ENCODE data around the gene DLGAP1. TPM values are rescaled to one million over a fixed set of nuclear protein-coding genes. Genes with fewer than 3 reads are reported as not detected.

The DLGAP1 gene
- total and polyA plus RNA-seq, 2 donors (not counting 1 experiment from before 2014, with no cell fraction given), result 0.07 to 0.61 TPM

GRCh38 chr18:4204438-4204720, 250.7 kb downstream of the DLGAP1 start:
- H3K4me3 ChIP-seq (ENCODE audit: control extremely low read depth in 1 of 5, extremely low read depth in 1 of 5, insufficient read depth in 1 of 5, low read depth in 2 of 5, low read length in 4 of 5), result no peak overlapping the region
- TF ChIP-seq EZH2 (IDR thresholded peaks at IDR 0.05; ENCODE audit: borderline replicate concordance, insufficient read depth, low read depth, low read length, poor library complexity, severe bottlenecking) (no peak), CTCF (IDR thresholded peaks at IDR 0.05) (no peak)
- Mint-ChIP-seq H3K4me1 (no peaks in the 10 kb centered on the region), H3K27me3 (no peaks in the 10 kb centered on the region), H3K4me3 (no peak overlapping the region), H3K27ac (no peak overlapping the region), H3K9me3 (ENCODE audit: insufficient read depth) (no peaks in the 10 kb centered on the region)
- no peaks in the 10 kb centered on the region for H3K79me2 ChIP-seq (ENCODE audit: control insufficient read depth, insufficient read depth, low read length)
- H2AFZ ChIP-seq (ENCODE audit: insufficient read depth, low read depth, low read length, poor library complexity, severe bottlenecking), result no peak overlapping the region
- H3K36me3 ChIP-seq (replicated peaks in 1 of 2; ENCODE audit: control extremely low read depth in 1 of 2, control insufficient read depth in 1 of 2, extremely low read depth in 1 of 2, insufficient read depth in 2 of 2, low read length in 1 of 2), result no peaks in the 10 kb centered on the region
- H3K27ac ChIP-seq (ENCODE audit: low read length in 2 of 2), result no peak overlapping the region
- no peaks in the 10 kb centered on the region for H4K20me1 ChIP-seq (ENCODE audit: control insufficient read depth, insufficient read depth, low read length, poor library complexity, severe bottlenecking)
- no peak overlapping the region for H3K9ac ChIP-seq (ENCODE audit: low read length)
- intact Hi-C loops (cut with micrococcal nuclease), result no loop called here
- no peaks in the 10 kb centered on the region for H3K4me1 ChIP-seq (ENCODE audit: control insufficient read depth in 2 of 2, insufficient read depth in 2 of 2, low read length in 2 of 2)
- WGBS (ENCODE audit: insufficient coverage), result no CpG with 5 or more reads among the region's 1 CpG
- H3K4me2 ChIP-seq (replicated peaks; ENCODE audit: low read depth, low read length, poor library complexity, severe bottlenecking), result no peak overlapping the region
- no peaks in the 10 kb centered on the region for H3K27me3 ChIP-seq (replicated peaks in 1 of 4; ENCODE audit: control extremely low read depth in 1 of 4, control insufficient read depth in 3 of 4, insufficient read depth in 4 of 4, low read length in 3 of 4)
- no peaks in the 10 kb centered on the region for H3K9me3 ChIP-seq (ENCODE audit: control extremely low read depth in 1 of 3, control insufficient read depth in 2 of 3, insufficient read depth in 1 of 3, low read length in 2 of 3)
- DNase-seq (no peak), ATAC-seq (ENCODE audit: low read depth) (no peak)
- CTCF ChIA-PET, result no interaction called here
- POLR2A ChIA-PET, result no interaction called here

DNA sequence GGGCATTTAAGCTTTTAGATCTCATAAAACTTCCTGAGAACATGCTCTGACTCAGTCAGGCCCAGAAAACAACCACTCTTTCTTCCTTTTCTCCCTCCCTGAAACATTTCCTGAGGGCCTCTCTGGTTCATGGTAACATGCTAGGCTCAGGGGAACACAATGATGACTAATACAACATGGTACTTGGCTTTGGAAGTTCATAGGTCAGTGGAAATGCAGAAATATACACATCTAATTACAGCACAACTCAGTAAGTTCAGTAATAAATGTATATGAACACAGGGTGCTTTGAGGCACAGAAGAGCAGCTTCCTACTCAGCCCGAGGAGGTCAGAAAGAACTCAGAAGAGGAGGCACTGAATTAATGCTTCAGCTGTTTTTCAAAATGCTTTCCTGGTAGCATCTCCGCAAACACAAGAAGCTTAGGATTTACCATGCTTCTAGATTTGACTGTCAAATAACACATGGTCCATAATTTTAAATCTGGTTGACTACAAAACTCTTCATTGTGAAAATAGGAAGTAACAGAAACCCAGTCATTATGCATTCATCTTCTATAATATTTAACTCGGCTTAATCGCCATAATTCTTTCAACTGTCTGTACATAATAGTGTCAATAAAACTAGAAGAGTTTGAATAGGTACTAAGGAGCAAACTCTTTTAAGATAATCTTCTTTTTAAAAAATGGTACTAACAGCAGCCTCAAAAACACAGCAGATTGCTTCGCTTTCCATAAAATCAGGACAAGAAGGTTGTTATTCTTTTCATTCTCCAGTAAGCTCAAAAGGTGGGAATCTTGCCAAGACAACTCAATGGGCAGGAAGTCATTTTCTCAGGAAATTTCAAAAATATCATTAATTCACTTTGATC, 251.3 kb downstream of the DLGAP1 start:
- Mint-ChIP-seq H3K9me3 (ENCODE audit: insufficient read depth) (no peaks in the 10 kb centered on the region), H3K4me1 (no peaks in the 10 kb centered on the region)
- POLR2A ChIA-PET, result no interaction called here

More for the DNA sequence above, 251.3 kb downstream of the DLGAP1 start:
- Histone ChIP-seq H3K36me3 (replicated peaks in 1 of 2; ENCODE audit: control extremely low read depth in 1 of 2, control insufficient read depth in 1 of 2, extremely low read depth in 1 of 2, insufficient read depth in 2 of 2, low read length in 1 of 2) (no peaks in the 10 kb centered on the region), H3K4me3 (ENCODE audit: control extremely low read depth in 1 of 5, extremely low read depth in 1 of 5, insufficient read depth in 1 of 5, low read depth in 2 of 5, low read length in 4 of 5) (no peak overlapping the region), H3K27ac (ENCODE audit: low read length in 2 of 2) (no peak overlapping the region), H3K9me3 (ENCODE audit: control extremely low read depth in 1 of 3, control insufficient read depth in 2 of 3, insufficient read depth in 1 of 3, low read length in 2 of 3) (no peaks in the 10 kb centered on the region), H3K4me2 (replicated peaks; ENCODE audit: low read depth, low read length, poor library complexity, severe bottlenecking) (no peak overlapping the region), H3K27me3 (replicated peaks in 1 of 4; ENCODE audit: control extremely low read depth in 1 of 4, control insufficient read depth in 3 of 4, insufficient read depth in 4 of 4, low read length in 3 of 4) (no peaks in the 10 kb centered on the region), H3K79me2 (ENCODE audit: control insufficient read depth, insufficient read depth, low read length) (no peaks in the 10 kb centered on the region), H3K9ac (ENCODE audit: low read length) (no peak overlapping the region), H4K20me1 (ENCODE audit: control insufficient read depth, insufficient read depth, low read length, poor library complexity, severe bottlenecking) (no peaks in the 10 kb centered on the region), H2AFZ (ENCODE audit: insufficient read depth, low read depth, low read length, poor library complexity, severe bottlenecking) (no peak overlapping the region), H3K4me1 (ENCODE audit: control insufficient read depth in 2 of 2, insufficient read depth in 2 of 2, low read length in 2 of 2) (no peaks in the 10 kb centered on the region)
- no peaks in the 10 kb centered on the region for H3K27me3 Mint-ChIP-seq
- 77% methylated on average over 1 of the region's 5 CpGs for WGBS (ENCODE audit: insufficient coverage)
- no peak overlapping the region for H3K4me3 Mint-ChIP-seq
- DNase-seq (no peak), ATAC-seq (ENCODE audit: low read depth) (no peak)
- CTCF ChIA-PET, result no interaction called here
- no peak for TF ChIP-seq CTCF (IDR thresholded peaks at IDR 0.05)
- no peak for TF ChIP-seq EZH2 (IDR thresholded peaks at IDR 0.05; ENCODE audit: borderline replicate concordance, insufficient read depth, low read depth, low read length, poor library complexity, severe bottlenecking)
- intact Hi-C loops (cut with micrococcal nuclease), result no loop called here
- no peak overlapping the region for H3K27ac Mint-ChIP-seq
